GM18507 (cell line): ENCODE data around the gene HCRT.
"Not testable (repeated sequence)": the region's sequence is repeated elsewhere in the genome, so short reads cannot be mapped to it uniquely, and the experiment has no call there.

Source experiments
- DNase-seq: peaks from one replicate; pipeline ENCODE4 v3.0.0; 2011; ENCODE audit warnings: low read depth; ENCODE audit not compliant: insufficient read length; ENCODE audit errors: extremely low spot score
- FAIRE-seq: peaks from 2 replicates; lab custom pipeline; 2011; peaks lifted over from hg19 to GRCh38; lab: Jason Lieb, UNC

HCRT gene

DNA sequence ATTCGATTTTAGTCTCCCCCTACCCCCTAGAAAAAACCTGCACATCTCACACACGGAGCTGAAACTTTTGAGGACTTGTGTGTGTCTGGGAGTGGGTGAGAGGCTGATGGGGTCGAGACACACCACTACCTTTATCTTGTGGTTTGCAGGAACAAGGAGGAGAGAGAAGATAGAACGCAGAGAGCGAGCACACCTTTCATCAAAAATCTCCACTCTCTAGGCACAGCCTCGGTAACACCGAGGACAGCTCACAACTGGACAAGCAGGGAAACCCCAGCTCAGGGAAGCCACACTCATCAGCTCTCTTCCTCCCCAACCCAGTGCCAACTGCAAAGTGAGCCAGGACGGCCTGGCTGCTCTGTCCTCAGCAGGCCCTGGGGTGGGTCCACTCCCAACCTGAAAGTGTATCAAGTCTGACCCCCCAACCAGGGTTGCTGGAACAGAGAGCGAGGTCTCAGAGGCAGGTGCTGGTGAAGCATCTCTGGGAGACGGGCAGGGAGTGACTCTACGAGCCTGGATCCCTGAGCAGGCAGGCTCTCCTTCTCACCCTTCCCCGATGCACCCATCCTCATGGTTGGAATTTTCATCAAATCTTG lies 14.3 kb upstream of the HCRT start:
- FAIRE-seq (no peak), DNase-seq (no peak)

DNA sequence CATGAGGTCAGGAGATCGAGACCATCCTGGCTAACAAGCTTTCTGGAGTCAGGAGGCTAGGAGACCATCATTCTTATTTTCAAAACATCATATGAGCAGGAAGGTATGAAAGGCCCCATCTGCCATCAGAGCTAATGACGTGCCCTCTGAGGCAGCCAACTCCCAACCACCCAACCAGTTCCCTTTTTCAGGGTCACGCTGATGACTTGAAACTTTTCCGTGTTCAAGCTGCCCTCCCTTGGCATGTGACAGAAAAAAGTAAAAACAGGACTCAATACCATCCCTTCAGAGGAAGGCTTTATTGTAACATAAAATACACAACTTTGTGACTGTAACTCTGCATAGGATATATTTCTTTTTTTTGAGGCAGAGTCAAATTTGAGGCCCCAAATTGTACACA lies 13.6 kb upstream of the HCRT start:
- FAIRE-seq (no peak), DNase-seq (no peak)

DNA sequence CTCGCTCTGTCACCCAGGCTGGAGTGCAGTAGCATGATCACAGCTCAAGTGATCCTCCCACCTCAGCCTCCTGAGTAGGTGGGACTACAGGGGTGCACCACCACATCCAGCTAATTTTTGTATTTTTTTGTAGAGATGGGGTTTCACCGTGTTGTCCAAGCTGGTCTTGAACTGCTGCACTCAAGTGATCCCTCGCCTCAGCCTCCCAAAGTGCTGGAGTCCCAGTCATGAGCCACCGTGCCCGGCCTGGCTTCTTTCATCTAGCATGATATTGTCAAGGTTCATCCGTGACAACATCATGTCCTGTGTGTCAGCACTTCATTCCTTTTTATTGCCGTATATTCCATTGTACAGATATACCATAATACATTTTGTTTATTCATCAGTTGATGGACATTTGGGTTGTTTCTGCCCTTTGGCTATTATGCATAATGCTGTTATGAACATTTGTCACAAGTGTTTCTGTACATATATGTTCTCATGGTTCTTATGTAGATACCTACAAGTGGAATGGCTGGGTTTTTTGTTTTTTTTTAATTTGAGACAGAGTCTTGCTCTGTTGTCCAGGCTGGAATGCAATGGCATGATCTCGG lies 12.4 kb upstream of the HCRT start:
- no peak for FAIRE-seq
- no peak for DNase-seq

DNA sequence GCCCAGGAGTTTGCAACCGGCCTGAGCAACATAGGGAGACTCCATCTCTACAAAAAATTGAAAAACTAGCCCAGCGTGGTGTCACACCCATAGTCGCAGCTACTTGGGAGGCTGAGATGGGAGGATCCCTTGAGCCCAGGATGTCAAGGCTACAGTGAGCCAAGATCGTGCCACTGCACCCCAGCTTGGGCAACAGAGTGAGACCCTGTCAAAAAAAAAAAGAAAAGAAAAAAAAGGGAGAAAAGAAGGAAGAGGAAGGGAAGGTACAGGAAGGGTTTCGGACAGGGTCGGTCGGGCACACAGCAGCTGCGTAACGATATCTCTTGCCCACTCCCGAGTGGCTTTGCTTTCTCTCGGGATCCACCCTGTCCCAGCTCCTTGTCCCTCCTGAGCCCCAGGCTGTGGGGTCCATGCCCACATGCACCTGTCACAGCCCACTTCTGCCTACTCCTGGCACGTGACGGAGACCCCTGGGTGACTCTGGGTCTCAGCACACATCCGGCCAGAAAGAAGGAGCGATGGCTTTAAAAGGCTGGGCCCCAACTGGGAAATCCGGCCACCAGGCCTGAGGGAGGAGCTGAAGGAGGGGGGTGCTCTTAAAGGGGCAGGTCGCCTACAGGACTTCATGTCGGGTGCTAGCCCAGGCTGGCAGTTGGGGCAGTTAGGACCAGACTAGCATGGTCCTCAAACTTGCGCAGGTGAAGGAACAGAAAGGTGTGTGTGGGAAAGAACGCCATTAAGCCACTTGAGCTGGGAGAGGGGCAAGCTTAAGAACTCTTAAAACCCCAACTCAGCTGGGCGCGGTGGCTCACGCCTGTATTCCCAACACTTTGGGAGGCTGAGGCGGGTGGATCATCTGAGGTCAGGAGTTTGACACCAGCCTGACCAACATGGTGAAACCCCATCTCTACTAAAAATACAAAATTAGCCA lies 9.0 kb upstream of the HCRT start, which contains the start of gene GHDC:
Gene GHDC, minus strand, starts transcription at position 526 of the 931 bp plus-strand sequence. CDS start 913 bp downstream, outside the sequence.
- peak; percentile 96 for FAIRE-seq
- peak; percentile 75 for DNase-seq

DNA sequence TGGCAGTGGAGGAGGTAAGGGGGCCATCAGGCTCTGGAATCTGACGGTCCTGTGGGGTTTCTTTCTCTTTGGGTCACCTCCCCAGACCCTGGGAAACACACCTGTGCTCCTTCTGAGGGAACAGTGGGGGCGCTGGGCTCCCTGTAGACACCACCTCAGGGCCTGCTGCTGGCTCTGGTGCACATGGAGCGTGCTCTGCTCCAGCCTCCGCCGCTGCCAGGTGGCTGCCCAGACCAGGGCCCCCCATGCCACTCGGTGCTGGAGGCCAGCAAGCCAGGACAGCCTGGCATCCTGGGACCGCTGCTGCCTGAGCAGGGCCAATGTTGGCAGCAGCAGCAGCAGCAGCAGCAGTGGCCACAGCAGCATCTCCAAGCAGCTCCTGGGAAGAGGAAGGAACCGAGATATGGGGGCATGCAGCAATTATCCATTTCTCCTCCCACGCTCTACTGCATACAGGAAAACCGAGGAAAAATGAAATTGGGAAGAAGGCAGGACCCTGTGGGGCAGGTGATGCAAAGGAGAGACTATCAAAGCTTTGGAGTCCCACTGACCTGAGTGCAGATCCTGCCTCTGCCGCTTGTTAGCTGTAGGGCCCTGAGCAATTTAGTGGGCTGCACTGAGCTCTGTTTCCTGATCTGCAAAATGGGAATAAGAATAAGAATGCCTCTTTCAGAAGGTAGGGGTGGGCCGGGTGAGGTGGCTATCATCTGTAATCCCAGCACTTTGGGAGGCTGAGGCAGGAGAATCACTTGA lies 8.1 kb upstream of the HCRT start:
- FAIRE-seq (no peak), DNase-seq (no peak)

DNA sequence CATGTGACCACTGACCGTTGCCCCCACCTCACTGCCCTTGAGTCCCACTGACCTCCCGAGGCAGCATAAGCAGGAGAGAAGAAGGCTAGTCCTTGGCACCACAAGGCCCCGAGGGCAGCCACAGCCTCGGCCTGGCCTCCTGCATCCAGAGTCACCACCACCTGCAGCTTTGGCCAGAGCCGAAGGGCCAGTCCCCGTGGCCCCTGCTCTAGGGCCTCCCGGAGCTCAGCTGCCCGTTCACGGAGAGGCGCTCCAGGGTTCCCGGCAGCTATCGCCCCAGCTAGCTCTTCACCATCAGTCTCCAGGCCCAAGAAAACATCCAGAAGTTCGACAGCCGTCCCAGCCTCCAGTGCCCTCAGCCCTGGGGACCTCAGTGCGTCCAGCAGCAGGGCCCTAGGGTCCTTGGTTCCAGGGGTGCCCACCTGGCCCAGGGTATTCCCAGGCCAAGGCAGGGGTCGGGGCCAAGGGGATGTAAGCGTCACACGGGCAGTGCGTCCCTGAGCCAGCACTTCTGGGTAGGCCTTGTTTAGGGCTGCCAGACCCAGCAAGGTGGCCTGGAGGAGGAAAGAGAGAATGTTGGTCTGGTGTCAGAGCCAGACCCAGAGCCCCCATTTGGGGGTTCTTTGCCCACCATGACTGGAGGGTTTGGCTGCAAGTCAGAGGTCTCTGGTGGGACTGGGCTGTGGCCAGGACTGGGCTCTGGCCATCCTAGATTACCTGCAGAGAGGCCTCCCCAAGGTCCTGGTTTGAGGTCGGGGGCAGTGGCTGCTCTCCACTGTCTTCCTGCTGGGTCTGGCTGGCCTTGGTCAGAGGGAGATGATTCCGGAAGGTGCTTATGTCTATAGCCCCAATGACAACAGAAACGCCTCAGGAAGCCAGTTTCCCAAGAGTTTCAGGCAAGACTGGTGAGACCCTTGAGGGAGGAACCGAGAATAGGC lies 7.2 kb upstream of the HCRT start:
- FAIRE-seq (no peak), DNase-seq (no peak)

DNA sequence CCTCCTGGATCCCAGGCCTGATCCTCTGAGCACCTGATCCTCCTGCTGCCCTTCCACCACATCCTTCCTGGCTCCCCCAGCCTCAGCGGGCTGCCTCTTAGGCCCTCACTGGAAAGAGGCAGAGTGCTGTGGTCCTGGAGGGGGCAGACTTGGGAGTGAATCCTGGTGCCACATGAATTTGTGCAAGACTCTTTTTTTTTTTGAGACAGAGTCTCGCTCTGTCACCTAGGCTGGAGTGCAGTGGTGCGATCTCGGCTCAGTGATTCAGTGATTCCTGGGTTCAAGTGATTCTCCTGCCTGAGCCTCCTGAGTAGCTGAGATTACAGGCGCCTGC lies 6.0 kb upstream of the HCRT start:
- no peak for DNase-seq
- no peak for FAIRE-seq

DNA sequence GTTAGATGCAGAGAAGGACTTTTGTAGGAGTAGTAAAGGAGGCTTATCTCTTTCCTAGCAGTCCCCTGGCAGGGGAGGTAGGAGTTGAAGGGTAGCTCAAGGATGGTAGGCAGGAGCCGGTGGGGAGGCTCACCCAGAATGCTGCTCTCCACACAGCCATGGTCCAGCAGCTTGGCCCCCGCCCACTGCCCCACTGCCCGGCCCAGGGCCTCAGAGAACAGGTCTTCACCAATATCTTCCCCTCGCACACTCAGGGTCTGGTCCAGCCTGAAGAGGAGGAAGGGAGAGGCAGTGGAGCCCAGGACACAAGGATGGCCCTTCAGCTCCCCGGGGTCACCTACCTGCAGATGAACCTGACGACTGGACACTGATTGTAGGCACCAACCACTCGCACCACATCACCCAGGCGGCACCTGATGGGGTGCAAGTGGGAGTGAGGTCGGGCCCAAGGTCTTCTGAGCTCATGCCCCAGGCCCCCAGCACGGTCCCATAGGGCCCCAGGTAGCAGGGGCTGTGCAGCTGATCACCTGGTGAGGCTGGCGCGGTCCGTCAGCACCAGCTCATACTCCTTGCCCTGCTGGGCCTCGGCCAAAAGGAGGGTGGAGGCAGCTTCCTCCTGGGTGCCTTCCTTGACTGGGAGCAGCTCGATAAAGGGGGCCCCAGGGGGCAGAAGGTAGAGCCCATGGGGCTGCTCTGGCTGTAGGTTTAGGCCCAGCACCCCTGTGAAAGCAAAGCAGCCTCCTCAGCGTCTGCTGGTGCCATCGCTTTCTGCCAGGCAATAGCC lies 5.4 kb upstream of the HCRT start:
- DNase-seq: no peak
- no peak for FAIRE-seq

DNA sequence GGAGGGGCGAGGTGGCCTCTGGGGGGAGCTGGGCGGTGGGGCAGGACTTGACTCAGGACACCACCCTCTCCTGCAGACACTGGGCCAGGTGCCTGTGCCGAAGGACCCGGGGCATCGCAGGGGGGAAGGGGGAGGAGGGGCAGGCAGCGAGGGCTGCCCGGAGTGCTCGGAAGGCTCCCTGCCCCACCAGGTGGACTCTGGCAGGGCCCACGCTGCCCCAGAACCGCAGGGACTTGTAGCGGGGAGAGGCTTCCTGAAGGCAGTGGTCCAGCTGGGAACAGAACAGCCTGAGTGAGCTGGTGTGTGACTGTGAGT lies 4.4 kb upstream of the HCRT start:
- FAIRE-seq (no peak), DNase-seq (no peak)

DNA sequence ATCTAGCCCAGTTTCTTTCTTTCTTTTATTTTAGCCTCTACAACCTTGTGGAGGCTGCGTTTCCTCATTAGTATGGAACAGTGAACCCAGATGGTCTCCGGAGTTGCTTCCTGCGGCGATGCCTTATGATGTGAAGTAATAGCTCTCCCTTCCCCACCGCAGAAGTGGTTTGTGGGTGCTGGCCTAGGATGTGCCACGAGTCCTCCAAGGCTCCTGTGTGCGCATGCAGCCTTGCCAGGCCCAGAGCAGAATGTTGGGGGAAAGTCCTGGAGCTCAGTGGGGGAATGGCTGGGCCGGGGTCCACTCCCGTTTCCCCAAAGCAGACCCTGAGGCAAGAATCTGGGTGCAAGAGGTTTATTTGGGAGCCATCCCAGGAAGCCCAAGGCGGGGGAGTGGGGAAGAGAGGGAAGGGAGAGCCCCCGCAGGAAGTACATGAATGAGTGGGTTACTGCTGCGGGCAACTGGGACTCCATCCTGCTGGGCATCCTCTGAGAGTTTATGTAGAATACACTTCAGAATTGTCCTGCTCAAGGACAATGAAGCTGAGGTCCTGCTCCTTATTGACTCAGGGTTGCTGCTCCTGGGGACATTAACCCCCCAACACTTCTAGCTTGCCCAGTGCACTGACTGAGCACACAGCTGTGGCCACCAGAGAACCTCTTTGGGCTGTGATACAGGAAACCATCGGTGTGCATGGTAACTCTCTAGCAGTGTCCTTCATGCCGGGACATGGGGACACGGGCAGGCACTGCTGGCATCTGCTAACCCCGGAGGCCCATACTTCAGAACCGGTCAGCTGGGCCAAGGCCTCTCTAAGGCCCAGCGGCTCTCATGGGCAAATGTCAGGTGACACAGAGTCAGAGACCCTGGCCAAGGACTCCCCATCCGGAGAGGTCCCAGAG lies 3.7 kb upstream of the HCRT start:
- FAIRE-seq (no peak), DNase-seq (no peak)

DNA sequence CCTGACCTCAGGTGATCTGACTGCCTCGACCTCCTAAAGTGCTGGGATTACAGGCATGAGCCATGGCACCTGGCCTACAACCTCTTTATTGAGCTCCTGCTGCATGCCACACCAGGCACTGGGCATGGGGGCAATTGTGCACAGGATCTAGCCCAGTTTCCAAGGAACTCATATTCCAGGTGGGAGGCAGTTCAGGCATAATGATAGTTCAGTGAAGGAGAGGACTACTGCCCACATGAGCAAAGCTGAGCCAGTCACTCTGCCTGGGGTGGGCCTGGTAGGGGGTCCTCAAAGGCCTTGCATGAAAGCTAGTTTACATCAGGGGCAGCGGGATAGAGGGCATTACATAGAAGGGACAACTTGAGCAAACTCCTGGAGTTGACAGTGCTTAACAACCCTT lies 2.6 kb upstream of the HCRT start:
- DNase-seq (no peak), FAIRE-seq (no peak)

DNA sequence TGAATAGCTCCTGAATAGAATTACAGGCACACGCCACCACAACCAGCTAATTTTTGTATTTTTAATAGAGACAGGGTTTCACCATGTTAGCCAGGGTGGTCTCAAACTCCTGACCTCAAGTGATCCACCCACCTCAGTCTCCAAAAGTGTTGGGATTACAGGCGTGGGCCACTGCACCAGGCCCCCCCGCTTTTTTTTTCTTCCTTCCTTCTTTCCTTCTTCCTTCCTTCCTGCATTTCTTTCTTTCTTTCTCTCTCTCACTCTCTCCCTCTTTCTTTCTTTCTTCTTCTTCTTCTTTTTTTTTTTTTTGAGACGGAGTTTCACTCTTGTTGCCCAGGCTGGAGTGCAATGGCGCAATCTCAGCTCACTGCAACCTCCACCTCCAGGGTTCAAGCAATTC lies 939 bp upstream of the HCRT start:
- FAIRE-seq, DNase-seq: not testable (repeated sequence)

DNA sequence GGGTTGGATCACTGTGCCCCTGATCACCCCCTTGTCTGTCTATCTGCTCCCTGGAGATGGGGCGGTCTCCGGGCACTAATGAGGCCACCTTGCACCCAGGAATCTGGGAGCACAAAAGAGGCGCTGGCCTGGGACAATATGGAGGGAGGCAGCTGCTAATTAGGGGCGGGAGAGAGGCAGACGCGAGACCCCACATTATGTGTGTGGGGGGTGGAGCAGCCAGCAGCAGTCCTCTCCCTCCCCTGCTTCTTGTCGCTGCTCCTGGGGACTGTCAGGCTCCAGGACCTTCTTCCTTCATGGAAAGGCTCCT lies 324 bp upstream of the HCRT start:
- FAIRE-seq (no peak), DNase-seq (no peak)

DNA sequence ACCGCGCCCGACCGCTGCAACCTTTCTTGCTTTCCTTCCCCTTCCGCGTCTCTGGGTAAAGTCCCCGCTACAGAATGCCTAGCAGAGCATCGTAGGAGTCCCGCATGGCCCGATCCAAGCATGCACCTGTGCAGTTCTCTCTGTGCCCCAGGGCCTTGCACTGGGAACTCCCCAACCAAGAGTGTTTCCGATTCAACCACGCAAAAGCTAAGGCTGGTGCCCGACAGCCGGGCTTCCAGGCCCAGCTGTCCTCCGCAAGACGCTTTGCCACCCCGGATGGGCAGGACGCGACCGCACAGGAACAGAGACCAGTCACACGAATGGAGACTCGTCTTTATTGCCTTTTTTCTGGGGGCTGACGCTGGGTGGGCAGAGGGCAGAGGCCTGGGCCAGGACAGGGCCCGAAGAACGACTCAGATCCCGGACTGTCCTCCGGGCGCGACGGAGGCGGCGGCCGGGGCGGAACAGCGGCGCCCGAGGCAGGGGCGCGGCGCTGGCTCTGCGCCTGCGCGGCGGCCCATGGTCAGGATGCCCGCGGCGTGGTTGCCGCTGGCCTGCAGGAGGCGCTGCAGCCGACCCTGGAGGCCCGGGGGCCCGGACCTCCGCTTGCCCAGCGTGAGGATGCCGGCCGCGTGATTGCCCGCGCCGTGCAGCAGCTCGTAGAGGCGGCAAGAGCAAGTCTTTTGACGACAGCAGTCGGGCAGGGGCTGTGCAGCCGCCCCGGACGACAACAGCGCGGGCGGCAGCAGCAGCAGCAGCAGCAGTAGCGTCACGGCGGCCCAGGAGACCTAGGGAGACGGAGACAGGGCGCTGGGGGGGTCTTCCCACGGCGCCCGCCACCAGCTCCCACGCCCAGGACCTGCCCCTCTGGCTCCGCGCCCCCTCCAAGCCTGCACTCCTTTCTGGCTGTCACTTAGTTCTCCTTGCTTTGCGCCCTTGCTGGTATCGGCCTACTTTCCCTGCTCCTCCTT lies 1.2 kb downstream of the HCRT start:
- FAIRE-seq (peak; percentile 79), DNase-seq (peak; percentile 88)

DNA sequence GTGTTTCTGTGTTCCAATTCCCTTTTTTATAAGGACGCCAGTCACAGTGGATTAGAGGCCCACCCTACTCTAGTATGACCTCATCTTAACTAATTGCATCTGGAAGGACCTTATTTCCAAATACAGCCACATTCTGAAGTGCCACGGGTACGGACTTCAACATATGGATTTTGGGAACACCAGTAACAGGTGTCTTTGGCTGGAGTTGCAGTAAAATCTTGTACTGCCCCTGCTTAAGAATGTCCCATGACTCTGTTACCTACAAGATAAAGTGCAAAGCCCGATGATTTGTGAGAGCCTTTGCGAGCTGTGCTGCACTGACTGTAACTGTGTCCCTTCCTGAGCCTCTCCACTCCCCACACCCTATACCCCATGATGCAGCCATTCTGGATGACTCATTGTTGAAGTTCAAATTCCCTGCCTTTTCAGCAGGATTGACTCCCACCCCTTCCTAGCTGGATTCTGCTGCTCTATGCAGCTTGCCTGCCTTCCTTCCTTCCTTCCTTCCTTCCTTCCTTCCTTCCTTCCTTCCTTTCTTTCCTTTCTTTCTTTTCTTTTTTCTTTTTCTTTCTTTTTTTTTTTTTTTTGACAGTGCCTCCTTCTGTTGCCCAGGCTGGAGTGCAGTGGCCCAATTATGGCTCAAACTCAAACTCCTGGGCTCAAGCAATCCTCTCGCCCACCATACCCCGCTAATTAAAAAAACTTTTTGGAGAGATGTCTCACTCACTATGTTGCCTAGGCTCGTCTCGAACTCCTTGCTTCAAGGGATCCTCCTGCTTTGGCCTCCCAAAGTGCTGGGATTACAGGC lies 2.1 kb downstream of the HCRT start:
- DNase-seq (no peak), FAIRE-seq (no peak)

DNA sequence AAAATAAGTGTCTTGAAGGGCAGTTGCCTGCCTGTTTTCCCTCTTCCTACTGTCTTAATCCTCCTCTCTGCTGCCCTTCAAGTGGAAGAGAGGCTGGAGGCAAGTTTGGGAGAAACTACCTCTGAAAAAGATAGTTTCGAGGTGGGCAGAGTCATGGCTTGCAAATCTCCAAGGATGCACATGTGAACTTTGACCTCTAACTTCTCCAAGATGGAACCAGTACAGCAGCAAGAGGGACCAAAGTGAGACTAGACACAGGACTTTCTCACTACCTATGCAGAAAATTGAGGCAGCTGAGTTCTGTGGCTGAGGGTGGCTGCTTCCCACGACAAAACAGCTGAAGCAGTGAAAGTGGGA lies 3.4 kb downstream of the HCRT start:
- DNase-seq (no peak), FAIRE-seq (no peak)
